Measurements from ENCODE around the gene ZFYVE28. TPM values are rescaled to one million over a fixed set of nuclear protein-coding genes. Genes with fewer than 3 reads are reported as not detected.
A peak's percentile ranks its signal among the peaks of the same experiment; 100 is the strongest.
"Not testable (repeated sequence)": the region's sequence is repeated elsewhere in the genome, so short reads cannot be mapped to it uniquely, and the experiment has no call there.

The ZFYVE28 gene
- total and polyA plus RNA-seq, 5 donors from 2014 or later = 8.5 to 86.4 (median 17.6) TPM

- DNase-seq (no peak), ATAC-seq (ENCODE audit: low read depth in 2 of 2) (no peak)
- peak overlapping the region in 2 of 4 donors; percentile 48 to 52 for H3K4me3 Mint-ChIP-seq
- Histone ChIP-seq H3K4me3 (ENCODE audit: low read depth, low read length) (no peak overlapping the region), H3K4me1 (ENCODE audit: control insufficient read depth, insufficient read depth, low read length, poor library complexity, severe bottlenecking) (peaks cover 35% of the 10 kb centered on the region), H3K36me3 (ENCODE audit: control insufficient read depth, insufficient read depth, low read length) (no peaks in the 10 kb centered on the region), H3K27ac (ENCODE audit: insufficient read depth, low read length, poor library complexity, severe bottlenecking) (peak overlapping the region; percentile 89), H3K27me3 (ENCODE audit: control insufficient read depth, insufficient read depth, low read length) (no peaks in the 10 kb centered on the region), H3K9me3 (ENCODE audit: control insufficient read depth in 2 of 2, low read length in 2 of 2) (no peaks in the 10 kb centered on the region)
- H3K27me3 Mint-ChIP-seq = peaks cover 4% of the 10 kb centered on the region
- H3K9me3 Mint-ChIP-seq = no peaks in the 10 kb centered on the region
- peaks cover 16 to 51% (median 24%) of the 10 kb centered on the region in 4 donors for H3K4me1 Mint-ChIP-seq
- H3K27ac Mint-ChIP-seq = peak overlapping the region; percentile 65 to 100 (median 99)
- peaks cover 3% of the 10 kb centered on the region for H3K36me3 Mint-ChIP-seq
Measured at GRCh38 chr4:2280531-2281300, 137.7 kb downstream of the ZFYVE28 start.

- DNase-seq = no peak
- H3K4me1 Mint-ChIP-seq = peaks cover 15 to 35% (median 21%) of the 10 kb centered on the region in 4 donors
- H3K36me3 Mint-ChIP-seq = peaks cover 3% of the 10 kb centered on the region
- Histone ChIP-seq H3K27me3 (ENCODE audit: control insufficient read depth, insufficient read depth, low read length) (no peaks in the 10 kb centered on the region), H3K27ac (ENCODE audit: insufficient read depth, low read length, poor library complexity, severe bottlenecking) (no peak overlapping the region), H3K9me3 (ENCODE audit: control insufficient read depth in 2 of 2, low read length in 2 of 2) (no peaks in the 10 kb centered on the region), H3K4me1 (ENCODE audit: control insufficient read depth, insufficient read depth, low read length, poor library complexity, severe bottlenecking) (peaks cover 25% of the 10 kb centered on the region), H3K4me3 (ENCODE audit: low read depth, low read length) (no peak overlapping the region), H3K36me3 (ENCODE audit: control insufficient read depth, insufficient read depth, low read length) (no peaks in the 10 kb centered on the region)
- H3K27me3 Mint-ChIP-seq = no peaks in the 10 kb centered on the region
- peak overlapping the region in 1 of 3 donors; percentile 60 for H3K27ac Mint-ChIP-seq
- no peak for ATAC-seq (ENCODE audit: low read depth in 2 of 2)
- H3K9me3 Mint-ChIP-seq = no peaks in the 10 kb centered on the region
- H3K4me3 Mint-ChIP-seq = no peak overlapping the region
Measured at GRCh38 chr4:2277956-2278355, 140.5 kb downstream of the ZFYVE28 start.

- Histone ChIP-seq H3K9me3 (ENCODE audit: control insufficient read depth in 2 of 2, low read length in 2 of 2) (no peaks in the 10 kb centered on the region), H3K4me1 (ENCODE audit: control insufficient read depth, insufficient read depth, low read length, poor library complexity, severe bottlenecking) (peaks cover 13% of the 10 kb centered on the region), H3K27me3 (ENCODE audit: control insufficient read depth, insufficient read depth, low read length) (no peaks in the 10 kb centered on the region), H3K27ac (ENCODE audit: insufficient read depth, low read length, poor library complexity, severe bottlenecking) (no peak overlapping the region), H3K4me3 (ENCODE audit: low read depth, low read length) (no peak overlapping the region), H3K36me3 (ENCODE audit: control insufficient read depth, insufficient read depth, low read length) (peaks cover 2% of the 10 kb centered on the region)
- Mint-ChIP-seq H3K9me3 (no peaks in the 10 kb centered on the region), H3K27me3 (no peaks in the 10 kb centered on the region), H3K4me1 (peaks cover 8 to 27% (median 15%) of the 10 kb centered on the region in 4 donors), H3K36me3 (peaks cover 3% of the 10 kb centered on the region), H3K4me3 (no peak overlapping the region), H3K27ac (peak overlapping the region in 1 of 3 donors; percentile 55)
- DNase-seq (no peak), ATAC-seq (ENCODE audit: low read depth in 2 of 2) (no peak)
Measured at GRCh38 chr4:2276581-2277325, 141.7 kb downstream of the ZFYVE28 start.

DNA sequence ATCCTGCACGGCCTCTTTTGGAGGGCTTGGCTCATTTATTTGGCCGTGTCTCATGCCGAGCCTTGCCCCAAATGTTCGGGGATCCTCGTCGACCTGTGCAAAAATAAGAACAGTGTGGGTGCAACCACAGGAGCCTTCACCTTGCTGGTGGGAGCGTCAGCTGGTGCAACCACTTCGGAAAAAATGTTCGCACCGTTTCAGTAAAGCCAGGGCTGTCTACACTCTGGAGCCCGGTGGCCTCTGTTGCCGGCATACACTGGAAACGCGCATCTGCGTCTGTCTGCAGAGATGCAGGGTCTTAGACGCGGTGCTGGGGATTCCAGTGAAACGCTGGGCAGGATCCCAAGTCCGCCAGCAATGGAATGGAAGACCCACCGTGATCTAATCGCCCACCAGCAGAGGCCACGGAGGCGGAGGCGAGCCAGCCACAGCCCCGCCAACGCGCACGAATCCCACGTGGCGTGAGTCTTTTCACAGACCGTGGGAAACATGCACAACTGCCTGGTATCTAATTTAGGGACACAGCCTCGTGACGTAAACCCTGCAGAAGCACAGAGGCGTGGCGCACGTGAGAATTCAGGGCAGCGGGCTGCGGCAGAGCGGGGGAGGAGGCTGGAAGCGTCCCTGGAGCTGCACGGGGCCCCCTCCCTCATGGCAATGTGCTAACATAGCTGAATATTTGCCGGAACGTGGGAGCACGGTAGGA lies 142.7 kb downstream of the ZFYVE28 start:
- DNase-seq = no peak
- Histone ChIP-seq H3K27ac (ENCODE audit: insufficient read depth, low read length, poor library complexity, severe bottlenecking) (no peak overlapping the region), H3K4me3 (ENCODE audit: low read depth, low read length) (no peak overlapping the region), H3K36me3 (ENCODE audit: control insufficient read depth, insufficient read depth, low read length) (peaks cover 2% of the 10 kb centered on the region), H3K27me3 (ENCODE audit: control insufficient read depth, insufficient read depth, low read length) (no peaks in the 10 kb centered on the region), H3K9me3 (ENCODE audit: control insufficient read depth in 2 of 2, low read length in 2 of 2) (no peaks in the 10 kb centered on the region), H3K4me1 (ENCODE audit: control insufficient read depth, insufficient read depth, low read length, poor library complexity, severe bottlenecking) (peaks cover 3% of the 10 kb centered on the region)
- no peak for ATAC-seq (ENCODE audit: low read depth in 2 of 2)
- peaks cover 0 to 17% (median 5%) of the 10 kb centered on the region in 4 donors for H3K4me1 Mint-ChIP-seq
- peaks cover 3% of the 10 kb centered on the region for H3K36me3 Mint-ChIP-seq
- H3K9me3 Mint-ChIP-seq = no peaks in the 10 kb centered on the region
- no peaks in the 10 kb centered on the region for H3K27me3 Mint-ChIP-seq
- no peak overlapping the region for H3K4me3 Mint-ChIP-seq
- H3K27ac Mint-ChIP-seq = no peak overlapping the region

DNA sequence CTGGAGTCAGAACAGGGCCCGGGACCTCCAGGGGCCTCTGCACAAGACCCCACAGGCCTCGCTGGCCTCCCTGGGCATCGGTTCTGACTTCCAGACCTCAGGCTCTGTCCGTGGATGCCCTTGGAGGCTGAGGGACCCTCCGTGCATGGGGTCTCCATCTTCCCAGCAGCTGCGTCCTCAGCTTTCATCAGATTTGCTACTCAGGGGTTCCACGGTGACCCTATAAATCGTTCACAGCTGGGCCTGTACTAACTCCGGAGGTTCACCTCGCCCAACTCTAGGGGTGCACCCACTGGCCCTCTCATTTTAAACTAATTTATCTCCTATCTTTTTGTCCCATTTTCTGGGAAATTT lies 143.4 kb downstream of the ZFYVE28 start:
- not testable (repeated sequence) for H3K4me3 Mint-ChIP-seq; H3K27ac ChIP-seq (ENCODE audit: insufficient read depth, low read length, poor library complexity, severe bottlenecking); H3K36me3 ChIP-seq (ENCODE audit: control insufficient read depth, insufficient read depth, low read length); H3K27me3 ChIP-seq (ENCODE audit: control insufficient read depth, insufficient read depth, low read length); H3K4me3 ChIP-seq (ENCODE audit: low read depth, low read length); H3K27ac Mint-ChIP-seq; H3K4me1 ChIP-seq (ENCODE audit: control insufficient read depth, insufficient read depth, low read length, poor library complexity, severe bottlenecking); ATAC-seq (ENCODE audit: low read depth in 2 of 2); H3K9me3 ChIP-seq (ENCODE audit: control insufficient read depth in 2 of 2, low read length in 2 of 2); H3K27me3 Mint-ChIP-seq; DNase-seq; H3K36me3 Mint-ChIP-seq; H3K9me3 Mint-ChIP-seq
- H3K4me1 Mint-ChIP-seq = peaks cover 0 to 11% (median 4%) of the 10 kb centered on the region in 4 donors

GRCh38 chr4:2274320-2275043 lies 144.0 kb downstream of the ZFYVE28 start:
- H3K4me3 Mint-ChIP-seq = no peak overlapping the region
- Histone ChIP-seq H3K9me3 (ENCODE audit: control insufficient read depth in 2 of 2, low read length in 2 of 2) (no peaks in the 10 kb centered on the region), H3K4me3 (ENCODE audit: low read depth, low read length) (no peak overlapping the region), H3K27ac (ENCODE audit: insufficient read depth, low read length, poor library complexity, severe bottlenecking) (no peak overlapping the region), H3K4me1 (ENCODE audit: control insufficient read depth, insufficient read depth, low read length, poor library complexity, severe bottlenecking) (no peaks in the 10 kb centered on the region), H3K27me3 (ENCODE audit: control insufficient read depth, insufficient read depth, low read length) (no peaks in the 10 kb centered on the region), H3K36me3 (ENCODE audit: control insufficient read depth, insufficient read depth, low read length) (peaks cover 2% of the 10 kb centered on the region)
- no peaks in the 10 kb centered on the region for H3K9me3 Mint-ChIP-seq
- ATAC-seq (ENCODE audit: low read depth in 2 of 2) = no peak
- peaks cover 0 to 7% (median 2%) of the 10 kb centered on the region in 4 donors for H3K4me1 Mint-ChIP-seq
- H3K27ac Mint-ChIP-seq = peak overlapping the region in 1 of 3 donors; percentile 51
- peaks cover 6% of the 10 kb centered on the region for H3K36me3 Mint-ChIP-seq
- DNase-seq = no peak
- H3K27me3 Mint-ChIP-seq = no peaks in the 10 kb centered on the region

GRCh38 chr4:2273657-2274319 lies 144.7 kb downstream of the ZFYVE28 start:
- H3K36me3 Mint-ChIP-seq = peaks cover 7% of the 10 kb centered on the region
- H3K4me3 Mint-ChIP-seq = no peak overlapping the region
- H3K27ac Mint-ChIP-seq = peak overlapping the region in 1 of 3 donors; percentile 51
- H3K27me3 ChIP-seq (ENCODE audit: control insufficient read depth, insufficient read depth, low read length) = no peaks in the 10 kb centered on the region
- no peaks in the 10 kb centered on the region for H3K27me3 Mint-ChIP-seq
- no peaks in the 10 kb centered on the region for H3K4me1 ChIP-seq (ENCODE audit: control insufficient read depth, insufficient read depth, low read length, poor library complexity, severe bottlenecking)
- ATAC-seq (ENCODE audit: low read depth in 2 of 2) = no peak
- H3K9me3 ChIP-seq (ENCODE audit: control insufficient read depth in 2 of 2, low read length in 2 of 2) = no peaks in the 10 kb centered on the region
- no peak overlapping the region for H3K27ac ChIP-seq (ENCODE audit: insufficient read depth, low read length, poor library complexity, severe bottlenecking)
- H3K9me3 Mint-ChIP-seq = no peaks in the 10 kb centered on the region
- H3K4me3 ChIP-seq (ENCODE audit: low read depth, low read length) = no peak overlapping the region
- H3K36me3 ChIP-seq (ENCODE audit: control insufficient read depth, insufficient read depth, low read length) = peaks cover 2% of the 10 kb centered on the region
- H3K4me1 Mint-ChIP-seq = peaks cover 0 to 4% (median 1%) of the 10 kb centered on the region in 4 donors
- DNase-seq = no peak

Measured in CD4-positive, CD25-positive, alpha-beta regulatory T cell (primary cell).